SK-N-SH (cell line): Measurements from ENCODE around the gene EWSR1. TPM values are rescaled to one million over a fixed set of nuclear protein-coding genes. Genes with fewer than 3 reads are reported as not detected.

Experiments
- CTCF ChIA-PET: fragments of 300-600, 350-600 bp; formaldehyde crosslinking; extraction: SDS; loops from one replicate; lab custom pipeline; 2021; lab: Yijun Ruan, JAX
- POLR2A ChIA-PET: fragments of 350-600 bp; sonication (Branson Sonifier 250); formaldehyde crosslinking; extraction: SDS; loops from one replicate; lab custom pipeline; 2020; ENCODE audit warnings: antibody characterized with exemption, inconsistent platforms; lab: Yijun Ruan, JAX
- DNase-seq: peaks from one replicate; pipeline ENCODE4 v3.0.0; 2012
- H2AFZ ChIP-seq: fragments of 200-600 bp; sonication (generic); 2 replicates; pipeline ENCODE4 v1.8.1; 2016; ENCODE audit warnings: antibody characterized with exemption, mild to moderate bottlenecking, low read depth
- H3F3A ChIP-seq: fragments of 200-600 bp; sonication (generic); replicated peaks from 2 replicates; pipeline ENCODE3; 2016; ENCODE audit warnings: antibody characterized with exemption, mild to moderate bottlenecking; ENCODE audit not compliant: insufficient read depth
- H3K27ac ChIP-seq, 2 experiments: fragments of 200-500 bp in 1 of 2; fragments of 200-600 bp in 1 of 2; sonication (Bioruptor generic) in 1 of 2; sonication (generic), shearing (Covaris generic) in 1 of 2; 2 replicates each; pipeline versions ENCODE4 v1.5.1 to v1.6.1; 2014 to 2016; ENCODE audit warnings: low read depth in 2 of 2, inconsistent platforms in 1 of 2, low read length in 1 of 2, mild to moderate bottlenecking in 1 of 2, mixed read lengths in 1 of 2
- H3K27me3 ChIP-seq: fragments of 200-600 bp; sonication (generic), shearing (Covaris generic); 2 replicates; pipeline ENCODE4 v1.6.1; 2016; ENCODE audit warnings: mixed run types; ENCODE audit not compliant: insufficient read depth
- H3K36me3 ChIP-seq, 2 experiments: fragments of 200-500 bp in 1 of 2; fragments of 200-600 bp in 1 of 2; sonication (Bioruptor generic) in 1 of 2; sonication (generic) in 1 of 2; replicated peaks in 1 of 2; 2 replicates each; pipeline versions ENCODE3 to v1.5.1; 2014 to 2016; ENCODE audit warnings: low read length in 1 of 2, mild to moderate bottlenecking in 1 of 2; ENCODE audit not compliant: insufficient read depth in 2 of 2, control insufficient read depth in 1 of 2
- H3K4me1 ChIP-seq, 2 experiments: fragments of 200-500 bp in 1 of 2; fragments of 200-600 bp in 1 of 2; sonication (Bioruptor generic) in 1 of 2; sonication (generic), shearing (Covaris generic) in 1 of 2; 2 replicates each; pipeline versions ENCODE4 v1.5.1 to v1.6.1; 2014 to 2016; ENCODE audit warnings: low read depth in 1 of 2, low read length in 1 of 2, mixed run types in 1 of 2; ENCODE audit not compliant: insufficient read depth in 2 of 2, control insufficient read depth in 1 of 2
- H3K4me2 ChIP-seq: fragments of 200-600 bp; sonication (generic), shearing (Covaris generic); 2 replicates; pipeline ENCODE4 v1.6.1; 2017; ENCODE audit warnings: mixed run types
- H3K4me3 ChIP-seq, 2 experiments: fragments of 200-500 bp in 1 of 2; fragments of 200-600 bp in 1 of 2; sonication (Bioruptor generic) in 1 of 2; sonication (generic), shearing (Covaris generic) in 1 of 2; 2 replicates each; pipeline versions ENCODE4 v1.5.1 to v1.8.1; 2014 to 2016; ENCODE audit warnings: low read depth in 2 of 2, inconsistent platforms in 1 of 2, low read length in 1 of 2, mild to moderate bottlenecking in 1 of 2, mixed read lengths in 1 of 2, moderate library complexity in 1 of 2
- H3K79me2 ChIP-seq: fragments of 200-600 bp; sonication (generic); 2 replicates; pipeline ENCODE4 v1.8.1; 2017; ENCODE audit warnings: mild to moderate bottlenecking; ENCODE audit not compliant: insufficient read depth
- H3K9ac ChIP-seq: fragments of 200-600 bp; sonication (generic); 2 replicates; pipeline ENCODE4 v1.6.1; 2017; ENCODE audit warnings: mixed run types
- H3K9me2 ChIP-seq: fragments of 200-600 bp; sonication (generic); 2 replicates; pipeline ENCODE4 v1.6.1; 2017; ENCODE audit warnings: mixed run types
- H3K9me3 ChIP-seq: fragments of 200-600 bp; sonication (generic); 2 replicates; pipeline ENCODE4 v1.6.1; 2017; ENCODE audit warnings: mixed run types, mild to moderate bottlenecking, moderate library complexity
- H4K20me1 ChIP-seq: fragments of 200-600 bp; sonication (generic); 2 replicates; pipeline ENCODE4 v1.6.1; 2017; ENCODE audit warnings: mild to moderate bottlenecking, mixed run types; ENCODE audit not compliant: insufficient read depth
- CTCF ChIP-seq: fragments of 200-600 bp; sonication (generic); IDR thresholded peaks from 2 replicates; pipeline ENCODE4 v1.6.1; 2017; ENCODE audit warnings: antibody characterized with exemption, mild to moderate bottlenecking, moderate library complexity
- FOXJ3 ChIP-seq: sonication (generic); formaldehyde crosslinking; IDR thresholded peaks from 2 replicates; pipeline ENCODE4 v1.5.1; 2020; ENCODE audit warnings: mild to moderate bottlenecking, missing genetic modification reagents
- FOXM1 ChIP-seq: IDR thresholded peaks from 2 replicates; pipeline ENCODE4 v1.4.0; 2012; ENCODE audit warnings: low read depth, mild to moderate bottlenecking
- JUND ChIP-seq: IDR thresholded peaks from 2 replicates; pipeline ENCODE4 v1.4.0; 2012
- MAX ChIP-seq: IDR thresholded peaks from 2 replicates; pipeline ENCODE4 v1.4.0; 2012; ENCODE audit warnings: low read depth
- MXI1 ChIP-seq: IDR thresholded peaks from 2 replicates; pipeline ENCODE4 v1.6.1; 2012; ENCODE audit warnings: mild to moderate bottlenecking, low read depth, low read length, improper control_type of control experiment
- NRF1 ChIP-seq: IDR thresholded peaks from 2 replicates; pipeline ENCODE4 v1.6.1; 2012; ENCODE audit warnings: low read depth, mild to moderate bottlenecking, low read length
- TEAD4 ChIP-seq: IDR thresholded peaks from 2 replicates; pipeline ENCODE4 v1.4.0; 2012; ENCODE audit warnings: mild to moderate bottlenecking, borderline replicate concordance; ENCODE audit not compliant: insufficient read depth
- ZBTB33 ChIP-seq: IDR thresholded peaks from 2 replicates; pipeline ENCODE4 v1.4.0; 2012; ENCODE audit warnings: low read depth, borderline replicate concordance
- WGBS: methylation state at CpG from one replicate; pipeline ENCODE4 v1.1.6; 2017; ENCODE audit warnings: low lambda C conversion rate; 5-methylcytosine and 5-hydroxymethylcytosine counted together
- polyA plus RNA-seq, 3 experiments: library from polyadenylated mRNA; depleted of rRNA; stranded (reverse); fragments of >200 nt; gene quantifications; 2 replicates each; pipeline ENCODE4 v1.2.3, GENCODE V29; 2012

EWSR1 gene
- polyA plus RNA-seq, 1 of the 3 experiments (the other 2 are of a cell fraction): 173 TPM

- no peak for TF ChIP-seq ZBTB33
- no peak for TF ChIP-seq NRF1
- TF ChIP-seq FOXJ3 (CRISPR knock-in tag): no peak
- no peak for TF ChIP-seq MAX
Measured at GRCh38 chr22:29335656-29336055, 67.6 kb downstream of the EWSR1 start (continued).

GRCh38 chr22:29336751-29337490 lies 68.9 kb downstream of the EWSR1 start:
- Histone ChIP-seq H3F3A (no peaks in the 10 kb centered on the region), H3K27me3 (no peaks in the 10 kb centered on the region), H4K20me1 (no peaks in the 10 kb centered on the region), H2AFZ (no peak overlapping the region), H3K9me3 (no peaks in the 10 kb centered on the region), H3K4me3 (no peak overlapping the region), H3K36me3 (peaks cover 8 to 69% of the 10 kb centered on the region in 2 experiments), H3K9me2 (no peaks in the 10 kb centered on the region), H3K9ac (no peak overlapping the region), H3K4me2 (no peak overlapping the region), H3K27ac (no peak overlapping the region; a peak in 1 of 4 replicates), H3K4me1 (peaks cover 0 to 17% of the 10 kb centered on the region in 2 experiments; a peak in 1 of 4 replicates), H3K79me2 (no peaks in the 10 kb centered on the region)
- ChIA-PET CTCF (interaction anchor here (1.0 to 1.8 kb wide), 2 partner anchors 23 to 24 kb away, joined by 5 to 6 read pairs; no protein-coding TSS in a partner anchor), POLR2A (no interaction called here)
- TF ChIP-seq JUND: no peak
- 97% methylated on average over 7 of the region's 14 CpGs for WGBS
- no peak for DNase-seq

- ChIA-PET POLR2A (no interaction called here), CTCF (interaction anchor here (1.0 to 1.8 kb wide), 4 partner anchors 10 to 25 kb away, joined by 3 to 6 read pairs (median 4); no protein-coding TSS in a partner anchor)
- TF ChIP-seq FOXM1 (no peak), MXI1 (no peak), TEAD4 (no peak), JUND (no peak), CTCF (no peak)
Measured at GRCh38 chr22:29337631-29338284, 69.7 kb downstream of the EWSR1 start.

More at GRCh38 chr22:29337631-29338284, 69.7 kb downstream of the EWSR1 start:
- Histone ChIP-seq H4K20me1 (no peaks in the 10 kb centered on the region), H3K36me3 (peaks cover 8 to 77% of the 10 kb centered on the region in 2 experiments), H3K27ac (no peak overlapping the region; a peak in 1 of 4 replicates), H3K4me2 (no peak overlapping the region), H3F3A (no peaks in the 10 kb centered on the region), H2AFZ (no peak overlapping the region), H3K9me3 (no peaks in the 10 kb centered on the region), H3K79me2 (no peaks in the 10 kb centered on the region), H3K4me3 (no peak overlapping the region), H3K27me3 (no peaks in the 10 kb centered on the region), H3K9ac (no peak overlapping the region), H3K9me2 (no peaks in the 10 kb centered on the region), H3K4me1 (peaks cover 0 to 18% of the 10 kb centered on the region in 2 experiments; a peak in 2 of 4 replicates)
- no peak for DNase-seq
- WGBS: 93% methylated on average over 11 of the region's 12 CpGs
